ENCODE data around the gene TOMT. TPM values are rescaled to one million over a fixed set of nuclear protein-coding genes. Genes with fewer than 3 reads are reported as not detected.
A peak's percentile ranks its signal among the peaks of the same experiment; 100 is the strongest.

TOMT gene
- polyA plus RNA-seq, 1 donor from 2014 or later = 0.76 TPM

DNA sequence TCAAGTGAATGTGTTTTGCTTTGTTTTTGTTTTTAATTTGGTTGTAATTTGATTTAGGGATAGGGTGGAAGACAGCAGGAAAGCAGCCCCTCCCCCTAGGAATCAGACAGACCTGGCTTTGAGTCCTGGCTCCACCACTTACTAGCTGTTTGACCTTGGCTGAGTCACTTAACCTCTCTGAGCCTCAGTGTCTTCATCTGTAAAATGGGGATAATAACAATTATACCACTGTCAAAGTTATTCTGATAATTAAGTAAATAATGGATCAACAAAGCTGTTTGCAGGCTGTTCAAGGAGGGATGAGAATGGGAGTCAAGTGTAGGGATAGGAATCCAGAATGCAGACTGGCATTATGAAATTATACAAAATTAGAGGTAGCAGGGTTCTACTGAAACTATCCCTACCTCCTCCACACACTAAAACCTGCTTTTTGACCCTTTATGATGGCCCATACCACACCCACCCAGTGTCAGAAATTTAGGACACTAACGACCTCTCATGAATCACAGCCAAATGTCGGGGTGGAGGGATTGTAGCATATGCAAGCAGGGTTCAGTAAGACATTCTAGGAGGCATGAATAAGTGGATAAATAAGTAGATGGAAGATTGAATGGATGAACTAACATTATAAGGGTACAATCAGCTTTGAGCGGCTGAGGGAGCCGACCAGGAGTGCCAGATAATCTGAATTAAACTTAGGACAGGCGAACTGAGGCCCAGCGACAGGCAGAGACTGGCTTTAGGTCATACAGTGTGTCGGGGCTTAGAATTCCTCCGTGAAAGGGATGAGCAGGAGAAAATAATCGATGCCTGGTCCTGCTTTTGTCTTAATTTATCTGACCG is 5.8 kb downstream of the TOMT start:
- no peaks in the 10 kb centered on the region for H3K9me3 ChIP-seq (ENCODE audit: low read length)
- TF ChIP-seq EP300 (conservative IDR thresholded peaks at IDR 0.05; ENCODE audit: poor library complexity, severe bottlenecking) (no peak), TAF1 (IDR thresholded peaks at IDR 0.05; ENCODE audit: low read depth) (no peak)
- H3K79me2 ChIP-seq (replicated peaks; ENCODE audit: insufficient read depth, low read length) = no peaks in the 10 kb centered on the region
- H3K27ac ChIP-seq (ENCODE audit: low read length) = peak overlapping the region; percentile 99
- no peaks in the 10 kb centered on the region for H3K36me3 ChIP-seq (ENCODE audit: insufficient read depth, low read length)
- H3K9me2 ChIP-seq (ENCODE audit: insufficient read depth, low read length) = no peaks in the 10 kb centered on the region
- peak overlapping the region; percentile 69 for H2AFZ ChIP-seq (ENCODE audit: low read depth, low read length)
- H3K4me3 ChIP-seq (ENCODE audit: low read length) = peak overlapping the region; percentile 73
- peak overlapping the region; percentile 97 for H3K9ac ChIP-seq (ENCODE audit: low read length)
- peak overlapping the region; percentile 96 for H3K4me2 ChIP-seq (ENCODE audit: low read length)
- no peaks in the 10 kb centered on the region for H4K20me1 ChIP-seq (ENCODE audit: insufficient read depth)
- H3K27me3 ChIP-seq (ENCODE audit: insufficient read depth, low read depth, low read length) = no peaks in the 10 kb centered on the region
- H3F3A ChIP-seq (ENCODE audit: insufficient read depth, low read length, poor library complexity, severe bottlenecking) = no peaks in the 10 kb centered on the region

DNA sequence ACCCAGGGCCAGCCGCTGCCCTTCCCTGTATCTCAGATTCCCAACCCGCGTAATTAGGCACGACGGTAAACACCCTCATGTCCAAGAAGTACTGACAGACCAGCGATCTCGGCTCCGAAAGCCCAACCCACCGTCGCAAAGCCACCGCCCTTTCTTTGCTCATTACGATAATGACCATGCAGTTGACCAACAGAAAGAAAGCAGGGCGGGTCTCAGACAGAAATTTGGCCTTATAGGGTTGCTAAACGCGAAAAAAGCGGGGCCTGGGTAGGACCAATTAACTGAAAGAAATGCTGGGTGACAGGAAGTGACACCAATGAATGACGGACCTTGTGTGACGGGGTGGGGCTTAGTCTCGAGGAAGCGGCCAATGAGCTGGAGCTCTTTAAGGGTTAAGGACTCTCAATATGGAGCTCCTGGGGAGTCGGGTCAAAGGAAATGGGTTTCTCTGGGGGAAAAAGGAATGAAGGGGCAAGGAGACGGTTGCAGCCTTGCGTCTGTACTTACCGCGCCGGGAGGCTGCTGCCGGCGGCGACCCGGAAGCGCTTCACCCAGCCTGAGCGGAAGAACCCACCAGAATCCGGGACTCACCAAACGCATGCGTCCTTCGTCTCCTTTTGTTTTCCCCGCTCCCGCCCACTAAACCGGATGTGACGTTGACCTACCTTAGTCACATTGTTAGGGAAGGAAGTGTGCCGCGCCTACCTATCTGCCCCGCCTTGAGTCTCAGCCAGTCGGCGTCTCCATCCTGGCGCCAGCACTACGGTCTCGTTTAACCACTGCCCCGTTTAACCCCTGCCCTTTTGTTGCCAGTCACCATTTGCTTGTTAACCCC is 6.6 kb downstream of the TOMT start, which contains the start of gene ANAPC15:
ANAPC15 (minus strand) TSS at position 553 of the 835 bp plus-strand sequence. CDS start 1,419 bp downstream, outside the sequence.
- H2AFZ ChIP-seq (ENCODE audit: low read depth, low read length) = peak within 1 kb of the TSS; percentile 76
- H3K36me3 ChIP-seq (ENCODE audit: insufficient read depth, low read length) = no peaks in the 10 kb centered on the region
- peak within 1 kb of the TSS; percentile 73 for H3K4me3 ChIP-seq (ENCODE audit: low read length)
- H3K27ac ChIP-seq (ENCODE audit: low read length) = peak within 1 kb of the TSS; percentile 99
- no peaks in the 10 kb centered on the region for H3F3A ChIP-seq (ENCODE audit: insufficient read depth, low read length, poor library complexity, severe bottlenecking)
- peak within 1 kb of the TSS; percentile 96 for H3K4me2 ChIP-seq (ENCODE audit: low read length)
- no peaks in the 10 kb centered on the region for H3K27me3 ChIP-seq (ENCODE audit: insufficient read depth, low read depth, low read length)
- peak within 1 kb of the TSS; percentile 97 for H3K9ac ChIP-seq (ENCODE audit: low read length)
- H3K9me2 ChIP-seq (ENCODE audit: insufficient read depth, low read length) = no peaks in the 10 kb centered on the region
- no peaks in the 10 kb centered on the region for H3K79me2 ChIP-seq (replicated peaks; ENCODE audit: insufficient read depth, low read length)
- H3K9me3 ChIP-seq (ENCODE audit: low read length) = no peaks in the 10 kb centered on the region
- TF ChIP-seq POLR2AphosphoS5 (IDR thresholded peaks at IDR 0.05) = peak; percentile 100
- TF ChIP-seq, protein P1, sequence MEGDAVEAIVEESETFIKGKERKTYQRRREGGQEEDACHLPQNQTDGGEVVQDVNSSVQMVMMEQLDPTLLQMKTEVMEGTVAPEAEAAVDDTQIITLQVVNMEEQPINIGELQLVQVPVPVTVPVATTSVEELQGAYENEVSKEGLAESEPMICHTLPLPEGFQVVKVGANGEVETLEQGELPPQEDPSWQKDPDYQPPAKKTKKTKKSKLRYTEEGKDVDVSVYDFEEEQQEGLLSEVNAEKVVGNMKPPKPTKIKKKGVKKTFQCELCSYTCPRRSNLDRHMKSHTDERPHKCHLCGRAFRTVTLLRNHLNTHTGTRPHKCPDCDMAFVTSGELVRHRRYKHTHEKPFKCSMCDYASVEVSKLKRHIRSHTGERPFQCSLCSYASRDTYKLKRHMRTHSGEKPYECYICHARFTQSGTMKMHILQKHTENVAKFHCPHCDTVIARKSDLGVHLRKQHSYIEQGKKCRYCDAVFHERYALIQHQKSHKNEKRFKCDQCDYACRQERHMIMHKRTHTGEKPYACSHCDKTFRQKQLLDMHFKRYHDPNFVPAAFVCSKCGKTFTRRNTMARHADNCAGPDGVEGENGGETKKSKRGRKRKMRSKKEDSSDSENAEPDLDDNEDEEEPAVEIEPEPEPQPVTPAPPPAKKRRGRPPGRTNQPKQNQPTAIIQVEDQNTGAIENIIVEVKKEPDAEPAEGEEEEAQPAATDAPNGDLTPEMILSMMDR (IDR thresholded peaks at IDR 0.05; ENCODE audit: poor library complexity, severe bottlenecking) = peak; percentile 15
- TF ChIP-seq, protein P2, sequence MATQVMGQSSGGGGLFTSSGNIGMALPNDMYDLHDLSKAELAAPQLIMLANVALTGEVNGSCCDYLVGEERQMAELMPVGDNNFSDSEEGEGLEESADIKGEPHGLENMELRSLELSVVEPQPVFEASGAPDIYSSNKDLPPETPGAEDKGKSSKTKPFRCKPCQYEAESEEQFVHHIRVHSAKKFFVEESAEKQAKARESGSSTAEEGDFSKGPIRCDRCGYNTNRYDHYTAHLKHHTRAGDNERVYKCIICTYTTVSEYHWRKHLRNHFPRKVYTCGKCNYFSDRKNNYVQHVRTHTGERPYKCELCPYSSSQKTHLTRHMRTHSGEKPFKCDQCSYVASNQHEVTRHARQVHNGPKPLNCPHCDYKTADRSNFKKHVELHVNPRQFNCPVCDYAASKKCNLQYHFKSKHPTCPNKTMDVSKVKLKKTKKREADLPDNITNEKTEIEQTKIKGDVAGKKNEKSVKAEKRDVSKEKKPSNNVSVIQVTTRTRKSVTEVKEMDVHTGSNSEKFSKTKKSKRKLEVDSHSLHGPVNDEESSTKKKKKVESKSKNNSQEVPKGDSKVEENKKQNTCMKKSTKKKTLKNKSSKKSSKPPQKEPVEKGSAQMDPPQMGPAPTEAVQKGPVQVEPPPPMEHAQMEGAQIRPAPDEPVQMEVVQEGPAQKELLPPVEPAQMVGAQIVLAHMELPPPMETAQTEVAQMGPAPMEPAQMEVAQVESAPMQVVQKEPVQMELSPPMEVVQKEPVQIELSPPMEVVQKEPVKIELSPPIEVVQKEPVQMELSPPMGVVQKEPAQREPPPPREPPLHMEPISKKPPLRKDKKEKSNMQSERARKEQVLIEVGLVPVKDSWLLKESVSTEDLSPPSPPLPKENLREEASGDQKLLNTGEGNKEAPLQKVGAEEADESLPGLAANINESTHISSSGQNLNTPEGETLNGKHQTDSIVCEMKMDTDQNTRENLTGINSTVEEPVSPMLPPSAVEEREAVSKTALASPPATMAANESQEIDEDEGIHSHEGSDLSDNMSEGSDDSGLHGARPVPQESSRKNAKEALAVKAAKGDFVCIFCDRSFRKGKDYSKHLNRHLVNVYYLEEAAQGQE (IDR thresholded peaks at IDR 0.05; ENCODE audit: borderline replicate concordance) = peak; percentile 82
- peak; percentile 67 for TF ChIP-seq SMC3 (conservative IDR thresholded peaks at IDR 0.05; ENCODE audit: poor library complexity)
- no peak for TF ChIP-seq EZH2 (IDR thresholded peaks at IDR 0.05; ENCODE audit: borderline replicate concordance, insufficient read depth, low read length, poor library complexity, severe bottlenecking)
- peak; percentile 42 for TF ChIP-seq TAF1 (IDR thresholded peaks at IDR 0.05; ENCODE audit: low read depth)
- peak; percentile 62 for TF ChIP-seq MXI1 (conservative IDR thresholded peaks at IDR 0.05; ENCODE audit: poor library complexity, severe bottlenecking)
- TF ChIP-seq RAD21 (conservative IDR thresholded peaks at IDR 0.05) = peak; percentile 50
- TF ChIP-seq EP300 (conservative IDR thresholded peaks at IDR 0.05; ENCODE audit: poor library complexity, severe bottlenecking) = peak; percentile 50
- no peaks in the 10 kb centered on the region for H4K20me1 ChIP-seq (ENCODE audit: insufficient read depth)

All from neural cell (in vitro differentiated cells).